HUES6 (cell line): ENCODE results near the gene EIF6.
"Not testable (repeated sequence)": the region's sequence is repeated elsewhere in the genome, so short reads cannot be mapped to it uniquely, and the experiment has no call there.

Experiments
- H3K27ac ChIP-seq: 2 replicates; pipeline ENCODE4 v1.7.0; 2013; ENCODE audit warnings: low read depth, mild to moderate bottlenecking, low read length, inconsistent platforms
- H3K27me3 ChIP-seq: 2 replicates; pipeline ENCODE4 v1.6.1; 2013; ENCODE audit warnings: low read length; ENCODE audit not compliant: control insufficient read depth, insufficient read depth
- H3K36me3 ChIP-seq: 2 replicates; pipeline ENCODE4 v1.6.1; 2013; ENCODE audit warnings: low read length; ENCODE audit not compliant: control insufficient read depth, insufficient read depth
- H3K4me1 ChIP-seq: 2 replicates; pipeline ENCODE4 v1.6.1; 2013; ENCODE audit warnings: low read length; ENCODE audit not compliant: control insufficient read depth, insufficient read depth
- H3K4me3 ChIP-seq: 2 replicates; pipeline ENCODE4 v1.5.1; 2013; ENCODE audit warnings: low read depth, low read length
- H3K9ac ChIP-seq: one replicate; pipeline ENCODE4 v1.6.1; 2013; ENCODE audit warnings: mild to moderate bottlenecking, low read length
- H3K9me3 ChIP-seq: 2 replicates; pipeline ENCODE4 v1.6.1; 2013; ENCODE audit warnings: low read depth, low read length; ENCODE audit not compliant: control insufficient read depth, insufficient read depth

EIF6 gene

DNA sequence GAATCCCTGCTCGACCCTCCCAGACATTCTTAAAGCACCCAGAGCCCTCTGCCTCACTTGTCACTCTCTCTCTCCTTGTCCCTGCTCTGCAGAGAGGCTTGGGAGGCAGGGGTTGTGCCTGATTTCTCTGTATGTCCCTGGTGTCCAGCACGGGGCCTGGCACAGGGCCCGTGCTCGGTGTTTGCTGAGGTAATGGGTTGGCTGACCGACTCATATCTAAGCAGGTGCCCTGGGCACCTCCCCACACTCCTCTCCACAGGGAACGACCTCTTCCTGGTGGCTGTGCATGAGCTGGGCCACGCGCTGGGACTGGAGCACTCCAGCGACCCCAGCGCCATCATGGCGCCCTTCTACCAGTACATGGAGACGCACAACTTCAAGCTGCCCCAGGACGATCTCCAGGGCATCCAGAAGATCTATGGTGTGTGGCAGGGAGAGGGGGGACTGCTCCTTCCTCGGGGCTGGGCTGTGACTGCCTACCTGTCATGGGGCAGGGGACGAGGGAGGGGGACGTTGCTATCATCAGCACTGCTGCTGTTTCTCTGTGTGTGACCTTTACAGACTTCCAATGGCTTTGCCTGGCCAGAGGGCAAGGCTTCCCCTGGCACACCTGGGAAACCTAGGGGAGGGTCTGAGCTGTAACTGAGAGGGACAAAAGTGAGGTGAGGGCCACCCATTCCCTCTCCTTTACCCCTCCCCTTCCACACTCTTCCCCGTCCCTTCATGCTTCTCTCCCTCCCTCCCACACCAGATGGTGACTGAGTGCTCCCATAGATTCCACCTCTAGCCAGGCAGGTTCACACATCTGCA is 20.8 kb downstream of the EIF6 start:
- peak overlapping the region; percentile 94 for H3K9ac ChIP-seq

DNA sequence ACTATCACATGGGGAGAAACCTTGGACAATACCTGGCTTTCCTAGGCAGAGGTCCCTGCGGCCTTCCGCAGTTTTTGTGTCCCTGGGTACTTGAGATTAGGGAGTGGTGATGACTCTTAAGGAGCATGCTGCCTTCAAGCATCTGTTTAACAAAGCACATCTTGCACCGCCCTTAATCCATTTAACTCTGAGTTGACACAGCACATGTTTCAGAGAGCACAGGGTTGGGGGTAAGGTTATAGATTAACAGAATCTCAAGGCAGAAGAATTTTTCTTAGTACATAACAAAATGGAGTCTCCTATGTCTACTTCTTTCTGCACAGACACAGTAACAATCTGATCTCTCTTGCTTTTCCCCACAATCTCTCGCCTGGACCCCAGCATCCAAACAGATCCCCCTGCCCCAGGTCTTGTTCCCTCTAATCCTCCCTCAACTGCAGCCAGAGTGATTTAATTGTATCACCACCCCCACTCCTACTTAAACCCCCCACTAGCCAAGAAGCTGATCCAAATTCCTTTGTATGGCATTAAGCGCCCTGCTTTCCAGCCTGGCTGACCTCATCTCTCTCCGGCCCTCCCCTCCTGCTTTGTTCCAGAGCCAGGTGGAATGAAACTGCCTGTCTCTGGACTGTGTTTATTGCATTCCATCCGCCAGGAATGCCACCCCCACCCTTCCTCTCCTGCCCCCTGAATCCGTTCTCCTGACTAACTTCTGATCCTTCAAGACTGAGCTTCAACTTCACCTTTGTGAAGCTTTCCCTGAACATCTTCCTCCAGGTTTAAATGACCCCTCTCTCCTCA is 21.6 kb downstream of the EIF6 start:
- peak overlapping the region; percentile 94 for H3K9ac ChIP-seq
- peak overlapping the region; percentile 17 for H3K4me3 ChIP-seq
- H3K4me1 ChIP-seq, result peaks cover 52% of the 10 kb centered on the region
- H3K27me3 ChIP-seq, H3K9me3 ChIP-seq, H3K36me3 ChIP-seq: not testable (repeated sequence)
- H3K27ac ChIP-seq, result peak overlapping the region; percentile 98

More for the DNA sequence above, 20.8 kb downstream of the EIF6 start:
- H3K9me3 ChIP-seq, result no peaks in the 10 kb centered on the region
- H3K27me3 ChIP-seq, result no peaks in the 10 kb centered on the region
- peak overlapping the region; percentile 98 for H3K27ac ChIP-seq
- no peaks in the 10 kb centered on the region for H3K36me3 ChIP-seq
- peaks cover 47% of the 10 kb centered on the region for H3K4me1 ChIP-seq
- H3K4me3 ChIP-seq, result peak overlapping the region; percentile 17

DNA sequence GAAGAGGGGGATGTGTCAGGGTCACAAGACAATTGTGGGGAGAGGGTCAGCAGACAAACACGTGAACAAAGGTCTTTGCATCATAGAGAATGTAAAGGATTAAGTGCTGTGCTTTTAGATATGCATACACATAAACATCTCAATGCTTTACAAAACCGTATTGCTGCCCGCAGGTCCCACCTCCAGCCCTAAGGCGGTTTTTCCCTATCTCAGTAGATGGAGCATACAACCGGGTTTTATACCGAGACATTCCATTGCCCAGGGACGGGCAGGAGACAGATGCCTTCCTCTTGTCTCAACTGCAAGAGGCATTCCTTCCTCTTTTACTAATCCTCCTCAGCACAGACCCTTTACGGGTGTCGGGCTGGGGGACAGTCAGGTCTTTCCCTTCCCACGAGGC is 22.3 kb downstream of the EIF6 start:
- not testable (repeated sequence) for H3K9me3 ChIP-seq, H3K27me3 ChIP-seq, H3K36me3 ChIP-seq, H3K4me3 ChIP-seq
- H3K27ac ChIP-seq, result peak overlapping the region; percentile 89; the same call in 1 of the 2 replicates
- peaks cover 52% of the 10 kb centered on the region for H3K4me1 ChIP-seq
- H3K9ac ChIP-seq, result peak overlapping the region; percentile 72

DNA sequence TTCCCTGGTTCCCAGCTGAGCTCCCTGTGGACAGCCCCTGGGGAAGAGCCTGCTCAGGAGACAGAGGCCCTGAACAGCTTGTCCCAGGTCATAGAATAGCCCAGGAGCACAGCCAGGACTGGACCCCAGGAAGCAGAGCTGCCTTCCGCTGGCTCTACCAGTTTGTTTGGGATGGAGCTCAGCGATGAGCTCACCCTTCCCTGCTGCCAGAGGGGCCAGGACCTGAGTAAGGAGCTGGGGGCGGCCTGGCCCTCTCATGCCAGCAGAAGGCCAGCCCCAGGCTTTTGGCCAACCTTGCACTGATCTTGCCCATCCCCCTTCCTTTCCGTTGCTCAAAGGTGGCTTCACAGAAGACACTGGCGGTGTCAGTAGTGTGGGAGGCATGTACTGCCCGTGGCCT is 24.1 kb downstream of the EIF6 start:
- H3K9me3 ChIP-seq, result no peaks in the 10 kb centered on the region
- H3K9ac ChIP-seq, result peak overlapping the region; percentile 72
- H3K4me3 ChIP-seq, result no peak overlapping the region
- H3K27ac ChIP-seq, result peak overlapping the region; percentile 89
- H3K27me3 ChIP-seq, result no peaks in the 10 kb centered on the region
- peaks cover 52% of the 10 kb centered on the region for H3K4me1 ChIP-seq
- peaks cover 4% of the 10 kb centered on the region; the same call in 1 of the 2 replicates for H3K36me3 ChIP-seq

DNA sequence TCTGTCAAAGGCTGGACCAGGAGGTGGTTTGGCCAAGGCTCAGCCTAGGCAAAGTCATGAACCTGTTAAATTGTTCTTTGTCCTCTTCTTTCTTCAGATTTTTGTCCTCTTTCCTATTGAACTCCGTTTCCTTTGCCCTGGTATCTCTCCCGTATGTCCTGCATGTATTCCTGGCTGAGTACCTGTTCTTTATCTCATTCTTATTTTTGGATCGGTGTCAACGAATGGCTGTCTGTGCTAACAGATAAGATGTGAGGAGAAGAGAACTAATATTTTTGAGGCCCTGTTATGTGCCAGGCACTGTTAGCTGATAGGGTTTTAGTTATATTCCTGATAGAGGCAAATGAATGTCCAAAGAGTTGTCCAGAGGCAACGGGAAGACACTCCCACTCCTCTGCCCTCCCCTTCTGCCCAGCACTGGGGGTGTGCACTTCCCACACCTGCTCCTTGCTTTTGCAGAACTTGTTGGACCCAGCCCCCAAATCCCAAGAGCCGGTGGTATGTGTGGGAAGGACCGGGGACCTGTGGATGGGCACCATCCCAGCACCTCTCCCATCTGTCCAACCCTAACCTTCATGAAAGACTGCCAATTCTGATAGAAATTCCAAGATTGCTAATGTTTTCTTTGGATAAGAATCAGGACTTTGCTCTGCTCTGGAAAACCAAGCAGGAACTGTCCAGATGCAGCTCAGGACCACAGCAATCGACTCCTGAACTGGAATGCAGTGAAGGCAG is 27.2 kb downstream of the EIF6 start:
- H3K36me3 ChIP-seq, result peaks cover 13% of the 10 kb centered on the region; the same call in 1 of the 2 replicates
- H3K27ac ChIP-seq, result no peak overlapping the region
- no peaks in the 10 kb centered on the region for H3K27me3 ChIP-seq
- no peak overlapping the region for H3K4me3 ChIP-seq
- H3K9me3 ChIP-seq, result no peaks in the 10 kb centered on the region
- H3K4me1 ChIP-seq, result peaks cover 34% of the 10 kb centered on the region
- no peak overlapping the region for H3K9ac ChIP-seq

DNA sequence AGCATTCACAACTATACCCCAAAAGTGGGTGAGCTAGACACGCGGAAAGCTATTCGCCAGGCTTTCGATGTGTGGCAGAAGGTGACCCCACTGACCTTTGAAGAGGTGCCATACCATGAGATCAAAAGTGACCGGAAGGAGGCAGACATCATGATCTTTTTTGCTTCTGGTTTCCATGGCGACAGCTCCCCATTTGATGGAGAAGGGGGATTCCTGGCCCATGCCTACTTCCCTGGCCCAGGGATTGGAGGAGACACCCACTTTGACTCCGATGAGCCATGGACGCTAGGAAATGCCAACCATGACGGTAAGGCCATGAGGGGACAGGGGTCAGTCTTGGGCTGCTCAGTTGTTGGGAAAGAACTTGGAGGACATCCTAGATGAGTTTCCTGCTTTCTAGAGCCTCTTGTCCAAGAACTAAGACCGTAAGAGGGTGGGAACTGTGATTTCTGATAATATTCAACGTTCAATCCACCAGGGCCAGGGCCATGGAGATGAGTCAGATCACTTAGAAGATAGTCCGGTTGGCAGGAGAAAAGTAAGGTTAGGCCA is 30.0 kb downstream of the EIF6 start:
- Histone ChIP-seq H3K9me3 (no peaks in the 10 kb centered on the region), H3K27me3 (no peaks in the 10 kb centered on the region), H3K9ac (no peak overlapping the region), H3K27ac (no peak overlapping the region), H3K36me3 (peaks cover 16% of the 10 kb centered on the region; the same call in 1 of the 2 replicates), H3K4me1 (peaks cover 18% of the 10 kb centered on the region), H3K4me3 (no peak overlapping the region)

DNA sequence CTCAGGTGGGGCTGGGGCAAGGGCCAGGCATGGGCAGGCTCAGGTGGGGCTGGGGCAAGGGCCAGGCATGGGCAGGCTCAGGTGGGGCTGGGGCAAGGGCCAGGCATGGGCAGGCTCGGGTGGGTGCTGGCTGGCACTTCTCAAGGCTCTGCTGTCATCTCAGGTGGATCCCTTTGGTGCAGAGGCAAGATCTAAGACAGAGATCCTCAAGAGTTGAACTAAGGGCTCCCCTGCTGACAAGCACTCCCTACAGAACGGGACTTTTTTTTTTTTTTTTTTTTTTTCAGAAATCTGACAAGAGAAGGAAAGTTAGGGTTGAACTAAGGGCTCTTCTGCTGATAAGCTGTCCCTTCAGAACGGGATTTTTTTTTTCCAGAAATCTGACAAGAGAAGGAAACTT is 31.6 kb downstream of the EIF6 start:
- no peaks in the 10 kb centered on the region for H3K27me3 ChIP-seq
- H3K4me1 ChIP-seq, result peaks cover 11% of the 10 kb centered on the region
- H3K9me3 ChIP-seq, result no peaks in the 10 kb centered on the region
- H3K4me3 ChIP-seq, result no peak overlapping the region
- H3K36me3 ChIP-seq, result peaks cover 16% of the 10 kb centered on the region; the same call in 1 of the 2 replicates
- no peak overlapping the region for H3K27ac ChIP-seq
- no peak overlapping the region for H3K9ac ChIP-seq

DNA sequence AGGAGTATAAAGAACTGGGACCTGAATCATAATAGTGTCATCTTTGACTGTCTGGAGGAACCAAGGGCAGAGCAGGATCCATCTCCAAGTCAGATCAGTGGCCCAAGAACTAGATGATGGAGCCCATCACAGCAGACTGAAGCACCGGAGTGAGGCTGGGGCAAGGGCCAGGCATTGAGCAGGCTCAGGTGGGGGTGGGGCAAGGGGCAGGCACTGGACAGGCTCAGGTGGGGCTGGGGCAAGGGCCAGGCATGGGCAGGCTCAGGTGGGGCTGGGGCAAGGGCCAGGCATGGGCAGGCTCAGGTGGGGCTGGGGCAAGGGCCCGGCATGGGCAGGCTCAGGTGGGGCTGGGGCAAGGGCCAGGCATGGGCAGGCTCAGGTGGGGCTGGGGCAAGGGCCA is 32.0 kb downstream of the EIF6 start:
- H3K9ac ChIP-seq, H3K4me3 ChIP-seq, H3K27me3 ChIP-seq, H3K27ac ChIP-seq, H3K9me3 ChIP-seq: not testable (repeated sequence)
- Histone ChIP-seq H3K36me3 (peaks cover 17% of the 10 kb centered on the region; the same call in 1 of the 2 replicates), H3K4me1 (peaks cover 11% of the 10 kb centered on the region)

DNA sequence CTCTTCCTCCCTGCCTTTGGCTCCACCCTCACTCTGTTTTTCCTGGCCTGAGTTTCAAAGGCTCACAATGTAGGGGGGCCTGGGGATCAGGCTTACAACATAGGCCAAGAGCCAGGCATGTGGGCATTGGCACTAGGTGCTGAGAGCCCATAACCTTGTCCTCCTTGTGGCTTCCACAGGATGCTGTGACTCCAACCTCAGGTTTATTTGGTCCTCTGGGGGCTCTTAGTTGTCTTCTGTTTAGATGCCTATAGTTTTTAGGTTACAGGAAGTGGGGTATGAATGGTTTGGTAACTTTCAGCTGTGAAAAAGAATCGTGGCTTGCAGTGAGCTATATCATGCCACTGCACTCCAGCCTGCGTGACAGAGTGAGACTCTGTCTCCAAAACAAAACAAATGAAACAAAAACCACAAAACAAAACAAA is 32.5 kb downstream of the EIF6 start:
- Histone ChIP-seq H3K4me3 (no peak overlapping the region), H3K27me3 (no peaks in the 10 kb centered on the region), H3K36me3 (peaks cover 21% of the 10 kb centered on the region; the same call in 1 of the 2 replicates), H3K9me3 (no peaks in the 10 kb centered on the region), H3K4me1 (peaks cover 11% of the 10 kb centered on the region), H3K9ac (no peak overlapping the region), H3K27ac (no peak overlapping the region)

DNA sequence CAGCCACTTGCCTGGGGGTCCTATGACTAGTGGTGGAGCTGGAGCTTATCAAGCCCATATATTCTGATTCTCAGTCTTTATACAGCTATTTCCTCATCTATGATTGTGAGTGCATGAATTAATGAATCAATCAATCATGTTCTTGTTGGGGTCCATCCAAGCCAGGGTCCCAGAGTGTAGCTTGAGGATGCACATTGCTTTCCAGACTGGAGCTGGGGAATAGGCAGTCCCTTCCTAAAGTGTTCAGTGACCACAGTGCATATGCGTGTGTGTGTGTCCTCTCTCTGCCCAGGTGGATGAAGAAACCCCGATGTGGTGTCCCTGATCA is 33.0 kb downstream of the EIF6 start:
- Histone ChIP-seq H3K36me3 (peaks cover 21% of the 10 kb centered on the region; the same call in 1 of the 2 replicates), H3K4me1 (peaks cover 11% of the 10 kb centered on the region), H3K4me3 (no peak overlapping the region), H3K9me3 (no peaks in the 10 kb centered on the region), H3K27me3 (no peaks in the 10 kb centered on the region), H3K27ac (no peak overlapping the region), H3K9ac (no peak overlapping the region)
